H9 (cell line): Measurements from ENCODE around the gene TENM4. TPM values are rescaled to one million over a fixed set of nuclear protein-coding genes. Genes with fewer than 3 reads are reported as not detected.

Experiments
- DNase-seq: peaks from one replicate; pipeline ENCODE4 v3.0.0-alpha.2; 2017
- H2AFZ ChIP-seq: one replicate; pipeline ENCODE4 v1.6.1; 2013; ENCODE audit warnings: mild to moderate bottlenecking, low read length, control low read depth, moderate library complexity
- H2AK5ac ChIP-seq: 2 replicates; pipeline ENCODE4 v1.6.1; 2013; ENCODE audit warnings: low read length, control low read depth, mixed read lengths; ENCODE audit not compliant: insufficient read length
- H2BK120ac ChIP-seq: one replicate; pipeline ENCODE4 v1.6.1; 2013; ENCODE audit warnings: low read depth, mild to moderate bottlenecking, low read length, control low read depth, inconsistent platforms; ENCODE audit not compliant: poor library complexity, severe bottlenecking
- H2BK12ac ChIP-seq: 2 replicates; pipeline ENCODE4 v1.6.1; 2013; ENCODE audit warnings: low read length, control low read depth, mixed read lengths, low read depth; ENCODE audit not compliant: insufficient read length
- H2BK15ac ChIP-seq: 2 replicates; pipeline ENCODE4 v1.6.1; 2013; ENCODE audit warnings: low read depth, low read length, control low read depth
- H2BK20ac ChIP-seq: one replicate; pipeline ENCODE4 v1.6.1; 2013; ENCODE audit warnings: low read depth, mild to moderate bottlenecking, low read length, control low read depth, inconsistent platforms; ENCODE audit not compliant: poor library complexity, severe bottlenecking
- H2BK5ac ChIP-seq: 2 replicates; pipeline ENCODE4 v1.6.1; 2013; ENCODE audit warnings: low read length, control low read depth, mixed read lengths; ENCODE audit not compliant: insufficient read length
- H3K14ac ChIP-seq: 2 replicates; pipeline ENCODE4 v1.6.1; 2013; ENCODE audit warnings: low read length, control low read depth; ENCODE audit not compliant: insufficient read depth
- H3K18ac ChIP-seq: 2 replicates; pipeline ENCODE4 v1.6.1; 2013; ENCODE audit warnings: low read depth, mild to moderate bottlenecking, mixed read lengths, low read length, control low read depth; ENCODE audit not compliant: insufficient read length
- H3K23ac ChIP-seq: 2 replicates; pipeline ENCODE4 v1.6.1; 2013; ENCODE audit warnings: low read length, control low read depth, mixed read lengths, low read depth; ENCODE audit not compliant: insufficient read length
- H3K23me2 ChIP-seq: 2 replicates; pipeline ENCODE4 v1.6.1; 2013; ENCODE audit warnings: low read depth, mild to moderate bottlenecking, mixed read lengths, low read length, control low read depth; ENCODE audit not compliant: insufficient read length, poor library complexity, severe bottlenecking
- H3K27ac ChIP-seq: 2 replicates; pipeline ENCODE4 v1.5.1; 2013; ENCODE audit warnings: low read length, control low read depth, mixed read lengths, low read depth; ENCODE audit not compliant: insufficient read length
- H3K27me3 ChIP-seq: 2 replicates; pipeline ENCODE4 v1.6.1; 2013; ENCODE audit warnings: low read length, control low read depth, inconsistent platforms; ENCODE audit not compliant: insufficient read depth
- H3K4ac ChIP-seq: 2 replicates; pipeline ENCODE4 v1.6.1; 2013; ENCODE audit warnings: low read depth, mild to moderate bottlenecking, control low read depth, inconsistent platforms, low read length, moderate library complexity
- H3K4me1 ChIP-seq: 2 replicates; pipeline ENCODE4 v1.6.1; 2013; ENCODE audit warnings: low read length, control low read depth, inconsistent platforms; ENCODE audit not compliant: insufficient read depth
- H3K4me2 ChIP-seq: 2 replicates; pipeline ENCODE4 v1.6.1; 2013; ENCODE audit warnings: low read length, control low read depth, mixed read lengths; ENCODE audit not compliant: insufficient read length, insufficient read depth
- H3K56ac ChIP-seq: 2 replicates; pipeline ENCODE4 v1.6.1; 2013; ENCODE audit warnings: low read depth, mild to moderate bottlenecking, mixed read lengths, low read length, control low read depth; ENCODE audit not compliant: insufficient read length
- H3K79me1 ChIP-seq: 2 replicates; pipeline ENCODE4 v1.6.1; 2013; ENCODE audit warnings: low read depth, mild to moderate bottlenecking, moderate library complexity, low read length, control low read depth, inconsistent platforms; ENCODE audit not compliant: insufficient read depth, poor library complexity, severe bottlenecking
- H3K79me2 ChIP-seq: 2 replicates; pipeline ENCODE4 v1.6.1; 2013; ENCODE audit warnings: low read length, control low read depth, inconsistent platforms; ENCODE audit not compliant: insufficient read depth
- H3K9ac ChIP-seq: 2 replicates; pipeline ENCODE4 v1.6.1; 2013; ENCODE audit warnings: low read length, control low read depth, mixed read lengths; ENCODE audit not compliant: insufficient read length; ENCODE audit errors: extremely low read depth
- H3K9me3 ChIP-seq: one replicate; pipeline ENCODE4 v1.6.1; 2013; ENCODE audit warnings: low read depth, low read length, inconsistent platforms; ENCODE audit not compliant: control insufficient read depth
- H3T11ph ChIP-seq: one replicate; pipeline ENCODE4 v1.6.1; 2013; ENCODE audit warnings: mild to moderate bottlenecking, low read length, control low read depth, inconsistent platforms
- H4K20me1 ChIP-seq: one replicate; pipeline ENCODE4 v1.6.1; 2013; ENCODE audit not compliant: control insufficient read depth, insufficient read length, insufficient read depth
- H4K5ac ChIP-seq: 2 replicates; pipeline ENCODE4 v1.6.1; 2013; ENCODE audit warnings: low read depth, mild to moderate bottlenecking, mixed read lengths, low read length, control low read depth; ENCODE audit not compliant: insufficient read length
- H4K8ac ChIP-seq: replicated peaks from 2 replicates; pipeline ENCODE4 v1.6.1; 2013; ENCODE audit warnings: low read length, control low read depth, mixed read lengths, low read depth; ENCODE audit not compliant: insufficient read length
- H4K91ac ChIP-seq: 2 replicates; pipeline ENCODE4 v1.6.1; 2013; ENCODE audit warnings: low read depth, mild to moderate bottlenecking, moderate library complexity, mixed read lengths, low read length, control low read depth; ENCODE audit not compliant: insufficient read length
- H3K27ac Mint-ChIP-seq, 3 experiments: 2 replicates in 2 of 3; 3 replicates in 1 of 3; pipeline ENCODE4 v1.8.0; 2020 to 2021; ENCODE audit warnings: mixed read lengths in 3 of 3, mild to moderate bottlenecking in 1 of 3, moderate library complexity in 1 of 3
- H3K27me3 Mint-ChIP-seq: 2 replicates; pipeline ENCODE4 v1.8.0; 2021; ENCODE audit warnings: low read depth, mild to moderate bottlenecking, moderate library complexity, mixed read lengths
- H3K36me3 Mint-ChIP-seq, 3 experiments: 2 replicates in 2 of 3; 3 replicates in 1 of 3; pipeline ENCODE4 v1.8.0; 2020 to 2021; ENCODE audit warnings: low read depth in 3 of 3, mixed read lengths in 3 of 3; ENCODE audit not compliant: insufficient read depth in 1 of 3
- H3K4me1 Mint-ChIP-seq, 2 experiments: 2 replicates each; pipeline ENCODE4 v1.8.0; 2020; ENCODE audit warnings: mixed read lengths in 2 of 2
- H3K4me3 Mint-ChIP-seq, 2 experiments: 2 replicates in 1 of 2; 3 replicates in 1 of 2; pipeline ENCODE4 v1.8.0; 2020 to 2021; ENCODE audit warnings: mild to moderate bottlenecking in 2 of 2, mixed read lengths in 2 of 2, moderate library complexity in 1 of 2
- H3K9me3 Mint-ChIP-seq, 2 experiments: 2 replicates in 1 of 2; 3 replicates in 1 of 2; pipeline ENCODE4 v1.8.0; 2020; ENCODE audit warnings: mild to moderate bottlenecking in 2 of 2, mixed read lengths in 2 of 2, moderate library complexity in 1 of 2
- CTCF ChIP-seq: fragments of 200-600 bp; sonication (generic); conservative IDR thresholded peaks from 3 replicates; pipeline ENCODE4 v1.8.0; 2021; ENCODE audit warnings: antibody characterized with exemption, mild to moderate bottlenecking
- WGBS: extraction: QIAGEN DNeasy Blood & Tissue Kit; methylation state at CpG from one replicate; pipeline ENCODE4 v1.1.7; 2013; ENCODE audit warnings: missing lambda C conversion rate, low lambda C conversion rate, mixed read lengths; ENCODE audit not compliant: insufficient read length; ENCODE audit errors: extremely low coverage; 5-methylcytosine and 5-hydroxymethylcytosine counted together
- total RNA-seq: library from RNA; stranded (reverse); gene quantifications from 2 replicates; pipeline ENCODE4 v1.2.1, GENCODE V29; 2021

The TENM4 gene
- total RNA-seq, 1 experiment from 2014 or later: 4.6 TPM

- peaks cover 28% of the 10 kb centered on the region for H3K27me3 Mint-ChIP-seq
- peaks cover 0 to 5% (median 0%) of the 10 kb centered on the region in 3 experiments; a peak in 3 of 7 replicates for H3K36me3 Mint-ChIP-seq
- H2BK15ac ChIP-seq: no peak overlapping the region
- H4K91ac ChIP-seq: no peak overlapping the region
- H3T11ph ChIP-seq: no peak overlapping the region
- no peak overlapping the region for H2BK12ac ChIP-seq
- H3K4me1 Mint-ChIP-seq: peaks cover 24 to 38% of the 10 kb centered on the region in 2 experiments
- no peaks in the 10 kb centered on the region for H3K9me3 ChIP-seq
- no peak overlapping the region for H2AFZ ChIP-seq
- H4K20me1 ChIP-seq: no peaks in the 10 kb centered on the region
- no peak overlapping the region for H2AK5ac ChIP-seq
- H3K56ac ChIP-seq: no peak overlapping the region
- H4K8ac ChIP-seq: no peak overlapping the region
- no peaks in the 10 kb centered on the region for H3K27me3 ChIP-seq
- no peaks in the 10 kb centered on the region; the same call in 1 of the 2 replicates for H3K79me2 ChIP-seq
- no peak overlapping the region for H3K27ac ChIP-seq
- no peak overlapping the region for H4K5ac ChIP-seq
- H3K4me2 ChIP-seq: no peak overlapping the region
- no peaks in the 10 kb centered on the region for H3K23me2 ChIP-seq
- H3K14ac ChIP-seq: 0 out of 2 replicates have a peak overlapping the region, but pooled peaks have one; percentile 64
- no peak for TF ChIP-seq CTCF
- WGBS: no CpG with 5 or more reads among the region's 10 CpGs
- H2BK120ac ChIP-seq: no peak overlapping the region
- H3K4ac ChIP-seq: no peak overlapping the region
- H2BK5ac ChIP-seq: no peak overlapping the region
- H3K9ac ChIP-seq: no peak overlapping the region
- no peak overlapping the region for H2BK20ac ChIP-seq
- H3K4me1 ChIP-seq: no peaks in the 10 kb centered on the region
- H3K9me3 Mint-ChIP-seq: no peaks in the 10 kb centered on the region
- DNase-seq: no peak
- no peak overlapping the region for H3K4me3 Mint-ChIP-seq
- H3K27ac Mint-ChIP-seq: no peak overlapping the region
- H3K23ac ChIP-seq: no peak overlapping the region
- H3K18ac ChIP-seq: no peak overlapping the region
- H3K79me1 ChIP-seq: no peaks in the 10 kb centered on the region
Measured at GRCh38 chr11:78946945-78947902, 493.6 kb downstream of the TENM4 start.
